Measurements from ENCODE around the gene FBN3.

FBN3 gene

GRCh38 chr19:8148088-8148409 lies 1.3 kb downstream of the FBN3 start:
- DNase-seq = no peak

DNA sequence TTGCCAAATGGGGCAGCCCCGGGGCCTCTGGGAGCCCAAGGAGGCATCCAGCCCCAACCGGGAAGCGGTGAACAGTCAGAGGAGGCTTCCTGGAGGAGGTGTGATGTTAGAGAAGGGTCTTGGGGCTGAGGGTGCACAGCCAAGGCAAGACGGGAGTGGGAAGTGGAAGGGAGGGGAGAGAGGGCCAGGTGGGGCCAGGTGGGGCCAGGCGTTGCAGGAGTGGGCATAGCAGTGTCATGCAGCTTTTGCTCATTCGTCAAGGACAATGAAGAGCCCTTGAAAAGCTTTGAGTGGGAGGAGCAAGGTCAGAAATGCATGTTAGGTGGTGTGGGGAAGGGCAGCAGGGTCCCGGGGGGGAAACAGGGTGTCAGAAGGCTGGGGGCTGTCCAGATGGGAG lies 1.8 kb downstream of the FBN3 start:
- no peak for DNase-seq

GRCh38 chr19:8146877-8147581 lies 2.4 kb downstream of the FBN3 start:
- no peak for DNase-seq

- no peak for DNase-seq
Measured at GRCh38 chr19:8144273-8144995, 5.0 kb downstream of the FBN3 start.

GRCh38 chr19:8143041-8143440 lies 6.4 kb downstream of the FBN3 start:
- DNase-seq = no peak

DNA sequence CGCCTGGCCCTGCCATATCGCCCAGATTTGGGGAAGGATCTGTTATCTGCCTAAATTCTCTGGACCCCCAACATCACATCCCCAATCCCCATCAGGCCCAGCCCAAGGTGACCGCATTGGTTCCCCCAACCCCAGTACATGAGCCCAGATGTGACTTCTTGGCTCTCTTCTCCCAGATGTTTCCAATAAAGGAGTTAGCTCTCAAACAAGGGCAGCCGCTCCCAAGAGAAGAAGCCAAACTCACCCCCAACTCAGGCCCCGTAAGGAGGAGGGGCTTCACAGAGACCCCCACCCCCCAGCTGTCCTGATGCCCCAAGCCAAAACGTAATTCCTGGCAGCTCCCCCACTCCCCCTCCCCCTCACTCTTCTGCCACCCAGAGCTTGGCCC lies 6.9 kb downstream of the FBN3 start:
- no peak for DNase-seq

DNA sequence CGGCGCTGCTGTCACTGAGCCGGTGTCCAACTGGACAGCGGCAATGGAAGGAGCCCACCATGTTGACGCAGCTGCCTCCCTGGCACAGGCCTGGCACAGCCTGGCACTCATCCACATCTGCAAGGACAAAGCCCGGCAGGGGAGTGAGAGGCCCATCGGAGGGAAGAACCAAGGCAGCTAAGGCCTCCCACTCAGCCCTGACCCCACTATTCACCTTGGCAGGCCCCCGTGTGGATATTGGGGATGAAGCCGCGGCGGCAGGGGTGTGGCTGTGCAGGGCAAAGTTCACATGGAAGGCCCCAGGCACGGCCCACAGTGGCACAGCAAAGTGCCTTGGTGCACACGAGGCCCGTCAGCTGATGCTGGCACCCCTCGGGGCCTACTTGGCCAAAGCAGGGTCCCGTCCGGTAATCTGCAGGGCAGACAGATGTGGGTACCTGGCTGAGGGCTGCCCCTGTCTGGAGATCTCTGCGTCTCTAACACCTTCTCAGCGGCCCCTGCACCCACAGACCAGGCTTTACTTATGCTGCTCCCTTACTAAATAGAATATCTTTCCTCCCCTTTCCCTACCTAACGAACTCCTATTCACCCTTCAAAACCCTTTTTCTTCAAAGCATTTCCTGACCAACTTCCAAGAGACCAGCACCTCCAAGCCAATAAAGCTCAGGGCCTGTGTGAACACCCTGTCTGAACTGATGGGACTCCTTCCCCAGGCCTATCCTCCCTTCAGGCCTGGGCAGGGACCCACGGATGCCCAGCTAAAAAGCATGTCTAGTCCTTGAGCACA lies 7.5 kb downstream of the FBN3 start:
- no peak for DNase-seq

DNA sequence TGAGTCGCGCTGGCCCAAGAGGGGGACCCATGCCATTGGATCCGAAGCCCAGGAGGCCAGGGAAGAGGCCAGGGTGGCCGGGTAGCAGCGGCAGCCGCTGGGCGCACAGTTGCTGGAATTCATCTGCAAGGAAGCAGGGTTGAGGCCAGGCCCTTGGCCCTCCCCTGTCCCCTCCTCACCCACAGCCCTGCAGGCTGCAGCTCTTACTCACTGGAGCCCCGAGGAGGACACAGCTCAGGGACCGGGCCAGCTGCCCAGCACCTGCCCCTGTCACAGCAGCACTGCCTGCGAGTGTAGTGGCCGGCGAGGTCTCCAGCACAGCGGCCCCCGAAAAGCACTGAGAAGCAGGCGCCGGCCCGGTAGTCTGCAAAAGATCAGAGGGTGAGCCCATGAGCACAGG lies 11.2 kb downstream of the FBN3 start:
- no peak for DNase-seq

DNA sequence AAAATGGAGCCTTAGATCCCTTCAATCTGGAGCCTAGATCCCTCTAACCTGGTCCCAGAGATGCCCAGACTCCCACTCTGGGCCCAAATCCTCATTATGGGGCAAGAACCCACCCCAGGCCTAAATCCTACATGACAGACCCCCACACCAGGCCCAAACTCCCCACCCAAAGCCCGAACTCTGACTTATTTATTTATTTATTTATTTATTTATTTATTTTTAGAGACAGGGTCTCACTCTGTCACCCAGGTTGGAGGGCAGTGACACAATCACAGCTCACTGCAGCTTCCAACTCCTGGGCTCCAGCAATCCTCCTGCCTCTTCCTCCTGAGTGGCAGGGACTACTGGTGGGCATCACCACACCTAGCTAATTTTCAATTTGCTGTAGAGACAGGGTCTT lies 12.0 kb downstream of the FBN3 start:
- DNase-seq = no peak

DNA sequence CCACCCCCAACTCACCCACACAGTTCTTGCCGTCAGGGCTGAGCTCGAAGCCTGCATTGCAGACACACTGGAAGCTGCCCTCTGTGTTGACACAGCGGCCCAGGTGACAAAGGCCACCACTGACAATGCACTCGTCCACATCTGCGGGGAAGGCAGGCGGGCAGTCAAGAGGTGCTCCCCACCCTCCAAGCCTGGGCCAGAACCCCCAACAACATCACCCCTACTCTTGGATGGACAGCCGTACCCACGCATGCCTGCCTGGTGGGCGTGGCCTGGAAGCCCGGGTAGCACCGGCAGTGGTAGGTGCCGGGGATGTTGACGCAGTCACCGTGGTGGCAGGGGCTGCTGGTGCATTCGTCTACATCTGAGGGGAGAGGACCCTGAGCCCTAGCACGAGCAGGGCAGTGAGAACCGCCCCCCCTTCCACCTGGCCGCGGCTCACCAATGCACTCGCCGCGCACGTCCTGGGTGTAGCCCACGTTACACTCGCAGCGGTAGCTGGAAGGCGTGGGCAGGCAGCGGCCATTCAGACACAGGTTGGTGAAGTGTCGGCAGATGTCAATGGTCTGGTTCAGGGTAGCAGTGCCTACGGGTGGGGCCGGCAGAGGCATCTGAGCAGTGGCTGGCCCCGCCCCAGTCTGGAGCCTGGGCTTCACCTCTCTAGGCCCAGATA lies 13.3 kb downstream of the FBN3 start:
- DNase-seq = no peak

DNA sequence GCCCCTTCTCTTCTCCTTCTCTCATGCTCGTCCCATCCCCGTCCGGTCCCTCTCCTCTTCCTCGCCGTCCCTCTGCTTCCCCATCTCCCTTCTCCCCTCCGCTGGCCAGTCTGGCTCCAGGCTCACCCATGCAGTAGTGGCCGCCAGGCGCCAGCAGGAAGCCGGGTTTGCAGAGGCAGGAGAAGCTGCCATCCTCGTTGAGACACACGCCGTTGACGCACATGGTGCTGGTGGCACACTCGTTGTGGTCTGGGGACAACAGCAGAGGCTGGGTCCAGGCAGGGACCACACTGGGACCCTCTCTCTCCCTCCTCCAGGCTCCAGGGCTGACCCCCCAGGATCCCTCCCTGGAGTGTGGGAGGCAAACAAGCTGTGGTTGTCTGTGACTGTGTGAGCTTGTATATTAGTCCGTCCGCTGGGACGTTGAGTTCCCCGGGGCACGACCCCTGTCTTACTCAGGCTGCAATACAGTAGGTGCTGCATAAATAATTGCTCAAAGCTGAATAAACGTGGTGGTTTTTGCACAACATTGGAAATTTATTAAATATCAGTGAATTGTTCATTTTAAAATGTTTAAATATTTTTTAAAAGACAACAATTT lies 16.4 kb downstream of the FBN3 start:
- no peak for DNase-seq

DNA sequence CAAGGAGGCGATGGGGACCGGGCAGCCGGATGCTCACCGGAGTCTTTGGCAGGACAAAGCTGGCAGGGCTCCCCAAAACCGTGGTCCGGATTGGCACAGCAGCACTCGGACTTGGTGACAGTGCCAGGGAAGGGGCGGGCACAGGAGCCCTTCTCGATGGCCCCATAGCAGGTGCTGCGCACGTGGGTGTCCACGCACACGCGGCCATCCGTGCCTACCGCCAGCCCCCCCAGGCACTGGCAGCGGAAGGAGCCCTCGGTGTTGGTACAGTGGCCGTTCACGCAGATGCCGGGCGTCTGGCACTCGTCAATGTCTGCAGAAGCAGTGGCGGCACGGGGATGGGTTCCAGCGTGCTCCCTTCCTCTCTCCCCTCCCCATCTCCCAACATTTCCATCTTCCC lies 17.9 kb downstream of the FBN3 start:
- no peak for DNase-seq

GRCh38 chr19:8129061-8129618 lies 20.3 kb downstream of the FBN3 start:
- no peak for DNase-seq

DNA sequence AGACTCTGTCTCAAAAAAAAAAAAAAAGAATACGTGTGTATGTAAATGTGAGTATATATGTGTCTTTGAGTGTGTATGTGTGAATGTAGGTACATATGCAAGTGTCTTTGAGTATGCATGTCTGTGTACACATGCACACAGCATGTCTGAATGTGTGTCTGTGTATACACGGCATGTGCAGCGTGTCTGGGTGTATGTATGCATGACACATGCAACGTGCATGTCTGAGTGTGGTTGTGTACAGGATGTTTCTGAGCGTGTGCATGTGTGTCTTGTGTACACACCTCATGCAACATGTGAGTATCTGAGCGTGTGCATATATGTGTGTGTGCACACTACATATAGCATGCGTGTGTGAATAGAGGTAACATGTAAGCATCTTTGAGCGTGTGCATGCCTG lies 20.8 kb downstream of the FBN3 start:
- no peak for DNase-seq

- DNase-seq = no peak
Measured at GRCh38 chr19:8127311-8127710, 22.1 kb downstream of the FBN3 start.

- no peak for DNase-seq
Measured at GRCh38 chr19:8126511-8126910, 22.9 kb downstream of the FBN3 start.

- no peak for DNase-seq
Measured at GRCh38 chr19:8126008-8126407, 23.4 kb downstream of the FBN3 start.

DNA sequence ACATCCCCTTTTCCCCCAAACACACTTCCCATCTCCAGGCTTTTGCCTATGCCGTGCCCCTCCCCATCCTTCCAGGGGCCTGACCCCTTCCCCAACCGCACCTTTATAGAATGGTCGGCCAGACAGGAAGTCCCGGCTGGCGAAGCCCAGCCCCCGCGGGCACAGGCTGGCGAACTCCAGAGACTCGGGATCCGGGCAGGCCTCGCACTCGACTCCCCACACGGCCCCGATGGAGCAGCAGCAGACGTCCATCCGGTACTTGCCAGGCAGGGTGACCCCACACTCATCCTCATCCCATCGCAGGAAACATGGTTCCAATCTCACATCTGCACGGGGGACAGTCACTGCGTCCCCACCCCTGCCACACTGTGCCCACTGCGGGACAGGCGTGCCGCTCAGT lies 25.7 kb downstream of the FBN3 start:
- DNase-seq = no peak

DNA sequence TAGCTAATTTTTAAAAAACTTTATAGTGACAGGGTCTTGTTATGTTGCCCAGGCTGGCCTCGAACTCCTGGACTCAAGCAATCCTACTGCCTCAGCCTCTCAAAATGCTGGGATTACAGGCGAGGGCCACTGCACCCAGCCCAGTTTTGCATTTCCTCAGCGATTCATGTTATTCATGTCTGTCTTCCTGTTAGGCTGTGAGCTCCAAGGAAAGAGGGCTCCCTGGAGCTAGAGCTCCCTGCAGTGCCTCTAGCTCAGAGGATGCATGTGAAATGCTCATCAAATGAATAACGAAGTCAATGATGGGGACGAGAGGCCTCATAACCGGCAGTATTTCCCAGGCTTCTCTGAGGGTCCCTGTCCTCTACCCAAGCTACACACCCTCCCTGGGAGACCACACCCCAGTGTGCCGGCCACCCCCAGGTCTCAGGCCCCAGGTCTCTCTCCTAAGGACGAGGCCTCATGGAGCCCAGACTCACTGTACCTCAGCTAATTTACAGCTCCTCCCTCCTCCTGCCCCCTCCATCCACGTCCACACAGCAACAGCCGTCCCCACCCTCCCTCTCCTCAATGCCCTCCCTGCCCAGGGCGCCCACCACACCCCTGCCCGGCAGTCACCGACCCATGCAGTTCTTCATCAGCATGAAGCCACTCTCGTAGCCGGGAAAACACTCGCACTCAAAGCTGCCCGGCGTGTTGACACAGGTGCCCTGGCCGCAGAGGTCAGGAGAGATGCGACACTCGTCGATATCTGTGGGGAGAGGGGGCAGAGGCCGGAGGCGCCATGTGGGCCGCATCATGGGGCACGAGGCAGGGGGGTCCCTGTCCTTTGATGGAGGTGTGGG lies 28.5 kb downstream of the FBN3 start:
- no peak for DNase-seq

- DNase-seq = no peak
Measured at GRCh38 chr19:8117991-8118390, 31.4 kb downstream of the FBN3 start.

DNA sequence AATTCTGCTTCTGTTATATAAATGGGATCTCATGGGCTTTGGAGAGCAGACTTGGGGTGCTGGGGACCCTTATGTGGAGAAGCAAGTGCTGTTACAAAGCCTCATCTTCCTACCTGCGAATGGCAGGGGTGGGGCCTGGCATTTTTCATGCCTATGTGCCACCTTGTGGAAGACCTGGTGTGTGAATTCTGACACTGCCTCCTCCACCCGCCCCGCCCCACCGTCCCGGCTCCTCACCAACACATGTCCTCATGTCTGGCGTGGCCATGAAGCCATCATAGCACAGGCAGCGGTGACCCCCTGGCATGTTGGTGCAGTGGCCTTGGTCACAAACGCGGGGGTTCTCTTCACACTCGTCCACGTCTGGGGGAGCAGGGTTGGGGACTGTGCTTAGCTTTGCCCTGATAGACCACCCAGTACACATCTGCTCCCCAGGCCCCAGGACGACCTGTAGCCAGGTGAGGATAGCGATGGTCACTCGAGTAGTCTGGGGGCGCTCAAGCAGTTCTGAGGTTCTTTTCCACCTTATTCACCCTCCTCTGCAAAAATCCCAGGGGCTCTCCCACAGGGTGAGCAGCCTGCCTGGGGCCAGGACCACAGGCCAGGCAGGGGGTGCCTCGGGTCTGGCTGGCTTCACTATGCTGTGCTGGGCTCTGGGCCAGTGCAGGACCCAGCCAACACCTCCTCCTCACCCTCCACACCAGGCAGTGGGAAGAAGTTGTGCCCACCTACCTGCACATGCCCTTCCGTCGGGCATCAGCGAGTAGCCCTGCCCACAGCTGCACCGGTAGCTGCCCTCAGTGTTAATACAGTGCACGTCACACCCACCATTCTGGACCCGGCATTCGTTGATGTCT lies 32.7 kb downstream of the FBN3 start:
- no peak for DNase-seq

All from SIG-M5 (cell line).